H1 (cell line): Measurements from ENCODE around the gene SNX24. TPM values are rescaled to one million over a fixed set of nuclear protein-coding genes. Genes with fewer than 3 reads are reported as not detected.

ENCODE experiments used
- CTCF ChIA-PET: fragments of 300-600 bp; sonication (Branson Sonifier 250); formaldehyde crosslinking; loops from one replicate; lab custom pipeline; 2021; ENCODE audit not compliant: partially characterized antibody; lab: Charles Lee
- POLR2A ChIA-PET: fragments of 300-600 bp; sonication (Branson Sonifier 250); formaldehyde crosslinking; loops from one replicate; lab custom pipeline; 2021; ENCODE audit warnings: inconsistent platforms; ENCODE audit not compliant: partially characterized antibody; lab: Charles Lee
- DNase-seq, 2 experiments: peaks; one replicate each; pipeline versions ENCODE4 v3.0.0 to v3.0.0-alpha.2; 2010 to 2022; ENCODE audit warnings: low spot score in 2 of 2, low read depth in 1 of 2, mixed read lengths in 1 of 2
- FAIRE-seq: peaks from 2 replicates; lab custom pipeline; 2011; peaks lifted over from hg19 to GRCh38; lab: Jason Lieb, UNC
- H2AFZ ChIP-seq: 2 replicates; pipeline ENCODE4 v1.8.1; 2012; ENCODE audit warnings: low read length, inconsistent platforms
- H2AK5ac ChIP-seq: 2 replicates; pipeline ENCODE4 v1.6.1; 2013; ENCODE audit warnings: low read depth, low read length
- H2BK120ac ChIP-seq: replicated peaks from 2 replicates; pipeline ENCODE3; 2013; ENCODE audit warnings: low read depth, low read length, inconsistent platforms
- H2BK12ac ChIP-seq: 2 replicates; pipeline ENCODE4 v1.6.1; 2013; ENCODE audit warnings: low read depth, low read length
- H2BK15ac ChIP-seq: 2 replicates; pipeline ENCODE4 v1.6.1; 2013; ENCODE audit warnings: low read length
- H2BK20ac ChIP-seq: 2 replicates; pipeline ENCODE4 v1.6.1; 2013; ENCODE audit warnings: low read length
- H2BK5ac ChIP-seq: 2 replicates; pipeline ENCODE4 v1.6.1; 2013; ENCODE audit warnings: low read depth, low read length
- H3K14ac ChIP-seq: 2 replicates; pipeline ENCODE4 v1.6.1; 2013; ENCODE audit warnings: inconsistent platforms; ENCODE audit not compliant: insufficient read length
- H3K18ac ChIP-seq: 2 replicates; pipeline ENCODE4 v1.6.1; 2013; ENCODE audit warnings: low read length; ENCODE audit errors: extremely low read depth
- H3K23ac ChIP-seq: 2 replicates; pipeline ENCODE4 v1.6.1; 2013; ENCODE audit warnings: inconsistent platforms; ENCODE audit not compliant: insufficient read length
- H3K23me2 ChIP-seq: 2 replicates; pipeline ENCODE4 v1.6.1; 2013; ENCODE audit warnings: low read depth, low read length
- H3K27ac ChIP-seq: 2 replicates; pipeline ENCODE4 v1.6.1; 2011; ENCODE audit warnings: low read depth, low read length, inconsistent platforms
- H3K27me3 ChIP-seq, 4 experiments: replicated peaks in 1 of 4; 1 replicate in 1 of 4; 2 replicates in 3 of 4; pipeline versions ENCODE4 v1.6.1 to v1.8.1; 2011 to 2013; ENCODE audit warnings: low read length in 3 of 4, mild to moderate bottlenecking in 3 of 4, inconsistent platforms in 2 of 4, mixed read lengths in 2 of 4, moderate library complexity in 1 of 4; ENCODE audit not compliant: control insufficient read depth in 3 of 4, insufficient read depth in 3 of 4; ENCODE audit errors: extremely low read depth in 1 of 4
- H3K36me3 ChIP-seq, 4 experiments: 2 replicates each; pipeline versions ENCODE4 v1.6.1 to v1.8.1; 2011 to 2013; ENCODE audit warnings: mild to moderate bottlenecking in 4 of 4, low read length in 3 of 4, moderate library complexity in 2 of 4, control low read depth in 1 of 4, inconsistent platforms in 1 of 4; ENCODE audit not compliant: insufficient read depth in 4 of 4, control insufficient read depth in 2 of 4
- H3K4ac ChIP-seq: replicated peaks from 2 replicates; pipeline ENCODE3; 2013; ENCODE audit warnings: low read length, low read depth, mixed read lengths, inconsistent platforms; ENCODE audit not compliant: insufficient read length
- H3K4me1 ChIP-seq, 4 experiments: replicated peaks in 1 of 4; 1 replicate in 1 of 4; 2 replicates in 3 of 4; pipeline versions ENCODE4 v1.6.1 to v1.8.1; 2011 to 2013; ENCODE audit warnings: low read length in 3 of 4, inconsistent platforms in 2 of 4, mixed read lengths in 1 of 4; ENCODE audit not compliant: insufficient read depth in 4 of 4, control insufficient read depth in 3 of 4
- H3K4me2 ChIP-seq, 2 experiments: 2 replicates each; pipeline versions ENCODE4 v1.6.1 to v1.8.1; 2011 to 2013; ENCODE audit warnings: low read depth in 2 of 2, low read length in 2 of 2, control low read depth in 1 of 2, inconsistent platforms in 1 of 2, mild to moderate bottlenecking in 1 of 2; ENCODE audit not compliant: insufficient read depth in 1 of 2
- H3K4me3 ChIP-seq, 4 experiments: fragments of 200-600, 300-600 bp in 1 of 4; sonication (generic), shearing (Covaris generic), sonication (Bioruptor Twin) in 1 of 4; 2 replicates each; pipeline versions ENCODE4 v1.5.1 to v1.8.1; 2011 to 2016; ENCODE audit warnings: low read length in 4 of 4, low read depth in 3 of 4, control low read depth in 2 of 4, inconsistent platforms in 2 of 4, mild to moderate bottlenecking in 2 of 4, mixed read lengths in 1 of 4, moderate library complexity in 1 of 4; ENCODE audit not compliant: insufficient read depth in 2 of 4; ENCODE audit errors: extremely low read depth in 1 of 4
- H3K56ac ChIP-seq: replicated peaks from 2 replicates; pipeline ENCODE3; 2013; ENCODE audit warnings: low read depth, mild to moderate bottlenecking, mixed read lengths, low read length, inconsistent platforms; ENCODE audit not compliant: insufficient read length
- H3K79me1 ChIP-seq: 2 replicates; pipeline ENCODE4 v1.6.1; 2013; ENCODE audit warnings: low read depth, low read length, control low read depth
- H3K79me2 ChIP-seq, 2 experiments: 2 replicates each; pipeline versions ENCODE4 v1.6.1 to v1.8.1; 2012 to 2013; ENCODE audit warnings: low read length in 2 of 2, mild to moderate bottlenecking in 2 of 2, inconsistent platforms in 1 of 2; ENCODE audit not compliant: insufficient read depth in 2 of 2, control insufficient read depth in 1 of 2
- H3K9ac ChIP-seq, 4 experiments: replicated peaks in 1 of 4; 1 replicate in 1 of 4; 2 replicates in 3 of 4; pipeline versions ENCODE4 v1.6.1 to v1.8.1; 2011 to 2013; ENCODE audit warnings: low read depth in 3 of 4, low read length in 3 of 4, control low read depth in 2 of 4, mild to moderate bottlenecking in 2 of 4, moderate library complexity in 2 of 4, inconsistent platforms in 1 of 4; ENCODE audit errors: extremely low read depth in 1 of 4
- H3K9me3 ChIP-seq, 2 experiments: 2 replicates each; pipeline versions ENCODE4 v1.6.1 to v1.8.1; 2012 to 2013; ENCODE audit warnings: mild to moderate bottlenecking in 2 of 2, moderate library complexity in 2 of 2, control low read depth in 1 of 2, inconsistent platforms in 1 of 2, low read depth in 1 of 2, low read length in 1 of 2, mixed read lengths in 1 of 2; ENCODE audit not compliant: insufficient read depth in 2 of 2
- H4K20me1 ChIP-seq, 2 experiments: replicated peaks in 1 of 2; 2 replicates each; pipeline versions ENCODE3 to v1.8.1; 2011 to 2013; ENCODE audit warnings: inconsistent platforms in 2 of 2, low read length in 2 of 2, mild to moderate bottlenecking in 1 of 2; ENCODE audit not compliant: insufficient read depth in 2 of 2, control insufficient read depth in 1 of 2
- H4K5ac ChIP-seq: 2 replicates; pipeline ENCODE4 v1.6.1; 2013; ENCODE audit warnings: low read length, low read depth, mixed read lengths, inconsistent platforms; ENCODE audit not compliant: insufficient read length
- H4K8ac ChIP-seq: 2 replicates; pipeline ENCODE4 v1.8.0; 2013; ENCODE audit warnings: mild to moderate bottlenecking, moderate library complexity, low read length, inconsistent platforms; ENCODE audit not compliant: insufficient read depth; ENCODE audit errors: extremely low read depth
- H4K91ac ChIP-seq: replicated peaks from 2 replicates; pipeline ENCODE3; 2013; ENCODE audit warnings: low read length, mixed read lengths, inconsistent platforms; ENCODE audit not compliant: insufficient read length
- ASH2L ChIP-seq: fragments of 200-600, 300-600 bp; sonication (generic); IDR thresholded peaks from one replicate; pipeline ENCODE4 v1.7.1; 2017; ENCODE audit warnings: low read length
- CEBPB ChIP-seq: IDR thresholded peaks from 2 replicates; pipeline ENCODE4 v1.6.1; 2012; ENCODE audit warnings: low read depth, low read length
- CHD2 ChIP-seq: IDR thresholded peaks from 2 replicates; pipeline ENCODE4 v1.6.1; 2012; ENCODE audit warnings: low read length, improper control_type of control experiment
- EGR1 ChIP-seq: IDR thresholded peaks from 2 replicates; pipeline ENCODE4 v1.6.1; 2011; ENCODE audit warnings: low read depth, low read length, borderline replicate concordance
- GABPA ChIP-seq: IDR thresholded peaks from 2 replicates; pipeline ENCODE4 v1.6.1; 2011; ENCODE audit warnings: mild to moderate bottlenecking, low read length, moderate library complexity, borderline replicate concordance; ENCODE audit not compliant: insufficient read depth
- WGBS, 2 experiments: shearing (Covaris generic) in 1 of 2; methylation state at CpG; one replicate each; pipeline versions ENCODE4 v1.1.6 to v1.1.7; 2013 to 2015; ENCODE audit warnings: low lambda C conversion rate in 2 of 2, mixed read lengths in 2 of 2, inconsistent platforms in 1 of 2, low coverage in 1 of 2, missing lambda C conversion rate in 1 of 2; ENCODE audit not compliant: insufficient replicate concordance in 2 of 2, insufficient coverage in 1 of 2, insufficient read length in 1 of 2; ENCODE audit errors: extremely low coverage in 1 of 2, missing lambda C conversion rate in 1 of 2; 5-methylcytosine and 5-hydroxymethylcytosine counted together
- polyA plus RNA-seq, 7 experiments: library from polyadenylated mRNA; depleted of rRNA in 3 of 7; stranded (reverse) in 5 of 7; unstranded in 2 of 7; fragments of >200 nt in 5 of 7; fragments of 200-250 nt in 2 of 7; gene quantifications; 1 replicate in 5 of 7; 2 replicates in 1 of 7; 4 replicates in 1 of 7; pipeline versions ENCODE4 v1.2.1 to v1.2.3, GENCODE V29; 2011 to 2013; ENCODE audit warnings: missing spikeins in 2 of 7, mixed read lengths in 2 of 7
- total RNA-seq: library from RNA; stranded (reverse); fragmentation: NEBNext Ultra II Directional; extraction: Animal tissue kit (Norgen Biotek cat#: 25700); gene quantifications from 2 replicates; pipeline ENCODE4 v1.2.1, GENCODE V29; 2021

Gene SNX24
- total and polyA plus RNA-seq, 2 of the 8 experiments (the other 6 are each of a cell fraction or from before 2014, with no cell fraction given) = 7.3 to 14.3 TPM

GRCh38 chr5:122810405-122810804 is 35.0 kb upstream of the SNX24 start:
- no peak overlapping the region for H2BK120ac ChIP-seq
- FAIRE-seq (no peak), DNase-seq (no peak)
- no peaks in the 10 kb centered on the region for H4K20me1 ChIP-seq
- H3K56ac ChIP-seq = no peak overlapping the region
- no peaks in the 10 kb centered on the region for H3K27me3 ChIP-seq
- no peak overlapping the region for H3K18ac ChIP-seq
- H3K4me1 ChIP-seq = peaks cover 0 to 2% (median 0%) of the 10 kb centered on the region in 4 experiments; a peak in 1 of 7 replicates
- ChIA-PET POLR2A (no interaction called here), CTCF (no interaction called here)
- TF ChIP-seq ASH2L (no peak), GABPA (no peak), CHD2 (no peak), CEBPB (no peak), EGR1 (no peak)
- no peak overlapping the region for H3K4ac ChIP-seq
- H3K27ac ChIP-seq = no peak overlapping the region
- no peaks in the 10 kb centered on the region for H3K79me1 ChIP-seq
- no peak overlapping the region for H3K4me3 ChIP-seq
- no peak overlapping the region for H3K23ac ChIP-seq
- H2BK15ac ChIP-seq = no peak overlapping the region
- H3K79me2 ChIP-seq = no peaks in the 10 kb centered on the region
- H4K91ac ChIP-seq = no peak overlapping the region
- H3K36me3 ChIP-seq = peaks cover 0 to 14% (median 2%) of the 10 kb centered on the region in 4 experiments; a peak in 1 of 8 replicates
- H3K9ac ChIP-seq = no peak overlapping the region
- H2BK5ac ChIP-seq = no peak overlapping the region
- H3K23me2 ChIP-seq = no peaks in the 10 kb centered on the region
- no peak overlapping the region for H2AFZ ChIP-seq
- 94% methylated on average over 2 of the region's 2 CpGs; no CpG with 5 or more reads in 1 of the 2 experiments for WGBS, 2 experiments
- no peak overlapping the region for H3K4me2 ChIP-seq
- no peak overlapping the region for H4K5ac ChIP-seq
- H3K14ac ChIP-seq = no peak overlapping the region
- no peak overlapping the region for H2BK12ac ChIP-seq
- no peak overlapping the region for H2BK20ac ChIP-seq
- no peak overlapping the region for H4K8ac ChIP-seq
- H3K9me3 ChIP-seq = no peaks in the 10 kb centered on the region
- H2AK5ac ChIP-seq = no peak overlapping the region
